ENCODE data around the gene RALGPS1.
A peak's percentile ranks its signal among the peaks of the same experiment; 100 is the strongest.

The RALGPS1 gene

GRCh38 chr9:126886034-126886822 is 28.4 kb upstream of the RALGPS1 start:
- DNase-seq (ENCODE audit: low spot score) = no peak
- Mint-ChIP-seq H3K4me3 (no peak overlapping the region), H3K27ac (no peak overlapping the region), H3K4me1 (ENCODE audit: low read depth) (no peaks in the 10 kb centered on the region), H3K36me3 (ENCODE audit: low read depth) (peaks cover 4% of the 10 kb centered on the region), H3K9me3 (no peaks in the 10 kb centered on the region), H3K27me3 (ENCODE audit: low read depth) (no peaks in the 10 kb centered on the region)

GRCh38 chr9:126886897-126887296 is 27.7 kb upstream of the RALGPS1 start:
- H3K4me3 Mint-ChIP-seq = no peak overlapping the region
- H3K36me3 Mint-ChIP-seq (ENCODE audit: low read depth) = peaks cover 2% of the 10 kb centered on the region
- no peak for DNase-seq (ENCODE audit: low spot score)
- H3K27me3 Mint-ChIP-seq (ENCODE audit: low read depth) = no peaks in the 10 kb centered on the region
- H3K27ac Mint-ChIP-seq = no peak overlapping the region
- H3K9me3 Mint-ChIP-seq = no peaks in the 10 kb centered on the region
- H3K4me1 Mint-ChIP-seq (ENCODE audit: low read depth) = no peaks in the 10 kb centered on the region

DNA sequence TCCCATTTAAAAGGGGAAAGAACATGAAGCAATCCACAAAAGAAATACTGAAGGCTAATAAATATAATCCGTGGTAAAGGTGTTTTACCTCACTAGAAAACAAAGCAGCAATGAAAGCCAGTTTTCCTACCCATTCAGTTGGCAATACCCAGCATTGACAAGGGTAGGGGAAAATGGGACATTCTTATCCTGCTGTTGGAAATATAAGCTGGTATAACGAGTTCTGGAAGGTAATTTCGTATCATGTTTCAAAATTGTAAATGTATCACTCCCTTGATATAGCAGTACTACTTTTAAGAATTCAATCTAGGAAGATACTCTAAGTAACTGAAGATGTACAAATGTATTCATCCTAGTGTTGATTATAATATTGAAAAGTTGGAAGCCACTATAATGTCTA is 22.9 kb upstream of the RALGPS1 start:
- no peak for DNase-seq (ENCODE audit: low spot score)

DNA sequence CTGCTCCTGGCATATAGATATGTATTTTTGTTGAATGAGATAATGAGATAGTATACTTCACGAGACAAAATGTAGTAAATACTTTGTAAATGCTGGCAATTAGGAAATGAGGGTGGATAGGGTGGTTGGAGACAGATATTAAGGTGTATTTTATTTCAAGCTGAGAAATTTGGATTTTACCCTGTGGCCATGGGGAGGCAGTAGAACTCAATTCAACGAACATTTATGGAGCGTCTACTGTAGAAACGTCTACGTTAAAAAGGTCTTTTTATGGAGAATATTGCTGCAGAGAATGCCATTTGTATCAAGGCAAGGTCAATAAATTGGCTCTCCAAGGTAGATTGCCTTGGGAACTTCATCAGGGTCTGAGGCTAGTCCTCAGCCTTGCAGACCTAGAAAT is 21.5 kb upstream of the RALGPS1 start:
- H3K4me1 Mint-ChIP-seq (ENCODE audit: low read depth) = no peaks in the 10 kb centered on the region
- H3K27ac Mint-ChIP-seq = no peak overlapping the region
- H3K36me3 Mint-ChIP-seq (ENCODE audit: low read depth) = no peaks in the 10 kb centered on the region
- H3K4me3 Mint-ChIP-seq = no peak overlapping the region
- no peaks in the 10 kb centered on the region for H3K9me3 Mint-ChIP-seq
- no peak for DNase-seq (ENCODE audit: low spot score)
- peaks cover 3% of the 10 kb centered on the region for H3K27me3 Mint-ChIP-seq (ENCODE audit: low read depth)

More for the DNA sequence above, 22.9 kb upstream of the RALGPS1 start:
- Mint-ChIP-seq H3K27ac (no peak overlapping the region), H3K9me3 (no peaks in the 10 kb centered on the region), H3K36me3 (ENCODE audit: low read depth) (no peaks in the 10 kb centered on the region), H3K4me1 (ENCODE audit: low read depth) (no peaks in the 10 kb centered on the region), H3K27me3 (ENCODE audit: low read depth) (no peaks in the 10 kb centered on the region), H3K4me3 (no peak overlapping the region)

- H3K9me3 Mint-ChIP-seq = no peaks in the 10 kb centered on the region
- no peak overlapping the region for H3K27ac Mint-ChIP-seq
- no peaks in the 10 kb centered on the region for H3K36me3 Mint-ChIP-seq (ENCODE audit: low read depth)
- H3K4me1 Mint-ChIP-seq (ENCODE audit: low read depth) = no peaks in the 10 kb centered on the region
- peaks cover 3% of the 10 kb centered on the region for H3K27me3 Mint-ChIP-seq (ENCODE audit: low read depth)
- no peak for DNase-seq (ENCODE audit: low spot score)
- H3K4me3 Mint-ChIP-seq = no peak overlapping the region
Observed at GRCh38 chr9:126894052-126894603, 20.5 kb upstream of the RALGPS1 start.

GRCh38 chr9:126902210-126902609 is 12.4 kb upstream of the RALGPS1 start:
- no peak for DNase-seq (ENCODE audit: low spot score)
- H3K4me1 Mint-ChIP-seq (ENCODE audit: low read depth) = no peaks in the 10 kb centered on the region
- no peak overlapping the region for H3K4me3 Mint-ChIP-seq
- no peak overlapping the region for H3K27ac Mint-ChIP-seq
- H3K27me3 Mint-ChIP-seq (ENCODE audit: low read depth) = peaks cover 3% of the 10 kb centered on the region
- no peaks in the 10 kb centered on the region for H3K36me3 Mint-ChIP-seq (ENCODE audit: low read depth)
- H3K9me3 Mint-ChIP-seq = peaks cover 8% of the 10 kb centered on the region

DNA sequence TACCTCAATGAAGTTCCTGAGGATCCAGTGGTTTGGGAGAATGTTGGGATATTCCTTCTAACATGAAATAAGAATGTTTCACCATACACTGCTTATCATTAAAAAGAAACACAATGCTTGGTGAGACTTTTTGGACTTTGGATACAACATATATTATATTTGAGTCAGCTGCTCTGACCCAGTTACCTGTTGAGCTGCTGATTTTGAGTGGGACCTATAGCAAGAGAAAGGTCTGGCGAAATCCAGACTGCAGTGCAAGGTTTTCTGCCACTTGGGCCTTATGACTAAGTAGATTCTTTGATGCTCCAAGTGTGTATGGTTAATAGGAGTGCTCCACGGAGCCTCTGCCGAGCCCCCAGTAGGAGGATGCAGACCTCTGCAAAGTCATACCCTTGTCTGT is 10.0 kb upstream of the RALGPS1 start:
- Mint-ChIP-seq H3K4me1 (ENCODE audit: low read depth) (no peaks in the 10 kb centered on the region), H3K9me3 (peaks cover 8% of the 10 kb centered on the region), H3K36me3 (ENCODE audit: low read depth) (no peaks in the 10 kb centered on the region), H3K27me3 (ENCODE audit: low read depth) (peaks cover 6% of the 10 kb centered on the region), H3K4me3 (no peak overlapping the region), H3K27ac (no peak overlapping the region)
- no peak for DNase-seq (ENCODE audit: low spot score)

DNA sequence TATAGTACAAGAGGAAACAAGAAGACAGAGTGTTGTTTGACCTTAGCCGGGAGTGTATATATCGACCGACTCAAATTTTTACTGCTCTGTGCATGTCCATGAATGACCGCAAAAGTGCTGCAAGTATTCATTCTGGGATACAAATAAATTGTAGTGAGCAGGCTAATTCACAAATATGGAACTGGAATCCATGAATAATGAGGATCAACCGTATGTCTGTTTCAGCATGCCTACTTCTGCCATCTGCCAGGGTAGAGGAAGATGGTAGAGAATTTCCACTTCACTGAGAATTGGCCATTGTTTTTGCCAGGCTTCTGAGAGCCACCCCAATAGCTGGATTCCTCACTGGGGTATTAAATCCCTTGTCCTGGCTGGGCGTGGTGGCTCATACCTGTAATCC is 8.5 kb upstream of the RALGPS1 start:
- Mint-ChIP-seq H3K4me1 (ENCODE audit: low read depth) (no peaks in the 10 kb centered on the region), H3K36me3 (ENCODE audit: low read depth) (no peaks in the 10 kb centered on the region), H3K27ac (no peak overlapping the region), H3K4me3 (no peak overlapping the region), H3K9me3 (peaks cover 6% of the 10 kb centered on the region), H3K27me3 (ENCODE audit: low read depth) (peaks cover 6% of the 10 kb centered on the region)
- DNase-seq (ENCODE audit: low spot score) = no peak

GRCh38 chr9:126907058-126907457 is 7.5 kb upstream of the RALGPS1 start:
- H3K36me3 Mint-ChIP-seq (ENCODE audit: low read depth) = no peaks in the 10 kb centered on the region
- H3K27me3 Mint-ChIP-seq (ENCODE audit: low read depth) = peaks cover 10% of the 10 kb centered on the region
- H3K27ac Mint-ChIP-seq = no peak overlapping the region
- no peak overlapping the region for H3K4me3 Mint-ChIP-seq
- no peak for DNase-seq (ENCODE audit: low spot score)
- H3K4me1 Mint-ChIP-seq (ENCODE audit: low read depth) = no peaks in the 10 kb centered on the region
- no peaks in the 10 kb centered on the region for H3K9me3 Mint-ChIP-seq

- Mint-ChIP-seq H3K36me3 (ENCODE audit: low read depth) (no peaks in the 10 kb centered on the region), H3K4me1 (ENCODE audit: low read depth) (peaks cover 5% of the 10 kb centered on the region)
Observed at GRCh38 chr9:126915281-126915816, 767 bp downstream of the RALGPS1 start.

GRCh38 chr9:126915846-126916543 is 1.4 kb downstream of the RALGPS1 start:
- Mint-ChIP-seq H3K4me3 (peak overlapping the region; percentile 69), H3K36me3 (ENCODE audit: low read depth) (no peaks in the 10 kb centered on the region), H3K27ac (no peak overlapping the region), H3K27me3 (ENCODE audit: low read depth) (peaks cover 27% of the 10 kb centered on the region), H3K4me1 (ENCODE audit: low read depth) (peaks cover 5% of the 10 kb centered on the region), H3K9me3 (no peaks in the 10 kb centered on the region)
- no peak for DNase-seq (ENCODE audit: low spot score)

More at GRCh38 chr9:126915281-126915816, 767 bp downstream of the RALGPS1 start:
- DNase-seq (ENCODE audit: low spot score) = no peak
- peaks cover 27% of the 10 kb centered on the region for H3K27me3 Mint-ChIP-seq (ENCODE audit: low read depth)
- H3K27ac Mint-ChIP-seq = no peak overlapping the region
- no peaks in the 10 kb centered on the region for H3K9me3 Mint-ChIP-seq
- H3K4me3 Mint-ChIP-seq = peak overlapping the region; percentile 69

DNA sequence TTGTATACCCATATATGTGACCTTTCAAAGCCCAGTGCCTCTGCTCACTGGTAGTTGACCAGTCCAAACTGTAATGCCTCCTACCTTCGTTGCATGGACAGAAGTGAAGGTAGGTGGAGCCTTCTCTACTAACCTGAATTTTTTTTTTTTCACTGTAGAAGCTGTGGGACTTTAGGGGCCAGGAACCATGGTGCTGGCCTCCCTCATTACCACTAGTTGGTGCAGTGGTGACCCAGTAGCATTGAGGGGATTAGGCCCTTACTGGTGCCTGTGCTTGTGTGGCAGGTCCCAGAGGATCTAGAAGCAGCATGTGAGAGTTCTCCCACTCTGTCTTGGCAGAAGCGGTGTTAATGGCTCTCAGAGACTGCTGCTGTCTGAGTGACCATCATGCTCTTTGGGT is 2.3 kb downstream of the RALGPS1 start:
- H3K4me3 Mint-ChIP-seq = peak overlapping the region; percentile 2
- H3K4me1 Mint-ChIP-seq (ENCODE audit: low read depth) = peaks cover 5% of the 10 kb centered on the region
- H3K27me3 Mint-ChIP-seq (ENCODE audit: low read depth) = peaks cover 24% of the 10 kb centered on the region
- H3K36me3 Mint-ChIP-seq (ENCODE audit: low read depth) = no peaks in the 10 kb centered on the region
- no peak overlapping the region for H3K27ac Mint-ChIP-seq
- DNase-seq (ENCODE audit: low spot score) = no peak
- no peaks in the 10 kb centered on the region for H3K9me3 Mint-ChIP-seq

GRCh38 chr9:126919193-126919592 is 4.6 kb downstream of the RALGPS1 start:
- Mint-ChIP-seq H3K4me1 (ENCODE audit: low read depth) (peaks cover 5% of the 10 kb centered on the region), H3K27ac (no peak overlapping the region), H3K36me3 (ENCODE audit: low read depth) (no peaks in the 10 kb centered on the region), H3K27me3 (ENCODE audit: low read depth) (peaks cover 15% of the 10 kb centered on the region), H3K9me3 (no peaks in the 10 kb centered on the region), H3K4me3 (no peak overlapping the region)
- DNase-seq (ENCODE audit: low spot score) = no peak

GRCh38 chr9:126925876-126926275 is 11.3 kb downstream of the RALGPS1 start:
- Mint-ChIP-seq H3K27me3 (ENCODE audit: low read depth) (peaks cover 5% of the 10 kb centered on the region), H3K27ac (no peak overlapping the region), H3K4me3 (no peak overlapping the region), H3K4me1 (ENCODE audit: low read depth) (no peaks in the 10 kb centered on the region), H3K9me3 (no peaks in the 10 kb centered on the region), H3K36me3 (ENCODE audit: low read depth) (no peaks in the 10 kb centered on the region)
- no peak for DNase-seq (ENCODE audit: low spot score)
